ENCODE measurements around the gene FLAD1.
A peak's percentile ranks its signal among the peaks of the same experiment; 100 is the strongest.

Gene FLAD1

GRCh38 chr1:154956544-154956941 is 26.6 kb upstream of the FLAD1 start (continued):
- TF ChIP-seq ZNF362 (tag by site-specific recombination; IDR thresholded peaks at IDR 0.05): no peak
- TF ChIP-seq ZNF223 (tag by site-specific recombination; IDR thresholded peaks at IDR 0.05): no peak
- no peak; the same call in 1 of the 2 replicates for TF ChIP-seq ZNF391 (tag by site-specific recombination; IDR thresholded peaks at IDR 0.05; ENCODE audit: borderline replicate concordance, low read depth)
- peak; percentile 48; the same call in 1 of the 2 replicates for TF ChIP-seq ZBTB20 (tag by site-specific recombination; IDR thresholded peaks at IDR 0.05)
- peak; percentile 96 for TF ChIP-seq ZBTB48 (tag by site-specific recombination; IDR thresholded peaks at IDR 0.05)
- no peak for TF ChIP-seq SP7 (tag by site-specific recombination; IDR thresholded peaks at IDR 0.05)
- TF ChIP-seq ZNF433 (tag by site-specific recombination; IDR thresholded peaks at IDR 0.05; ENCODE audit: low read depth): no peak
- no peak for TF ChIP-seq GLI2 (tag by site-specific recombination; IDR thresholded peaks at IDR 0.05; ENCODE audit: borderline replicate concordance, low read depth)
- no peak for TF ChIP-seq ZBTB21 (tag by site-specific recombination; IDR thresholded peaks at IDR 0.05)
- TF ChIP-seq OVOL3 (tag by site-specific recombination; IDR thresholded peaks at IDR 0.05): no peak
- TF ChIP-seq SETDB1 (IDR thresholded peaks at IDR 0.05; ENCODE audit: insufficient read length, low read length): no peak
- TF ChIP-seq WT1 (tag by site-specific recombination; IDR thresholded peaks at IDR 0.05): no peak
- no peak for TF ChIP-seq TCF7L2 (IDR thresholded peaks at IDR 0.05; ENCODE audit: borderline replicate concordance, low read depth, low read length)
- no peak for TF ChIP-seq KLF9 (tag by site-specific recombination; IDR thresholded peaks at IDR 0.05; ENCODE audit: low read depth)

GRCh38 chr1:154957091-154957657 is 26.0 kb upstream of the FLAD1 start:
- peaks cover 5% of the 10 kb centered on the region; the same call in 1 of the 2 replicates for H3K4me1 ChIP-seq (ENCODE audit: control insufficient read depth, insufficient read depth, low read length)
- no peak overlapping the region for H3K4me3 ChIP-seq (ENCODE audit: low read depth, low read length)
- peaks cover 3 to 22% of the 10 kb centered on the region in 2 experiments for H3K36me3 ChIP-seq (ENCODE audit: control insufficient read depth in 2 of 2, insufficient read depth in 1 of 2, low read length in 2 of 2)
- H3K9me3 ChIP-seq (ENCODE audit: control insufficient read depth, insufficient read depth, low read depth, low read length): no peaks in the 10 kb centered on the region
- TF ChIP-seq IKZF3 (tag by site-specific recombination; IDR thresholded peaks at IDR 0.05): no peak
- no peak for TF ChIP-seq ZBTB1 (tag by site-specific recombination; IDR thresholded peaks at IDR 0.05)
- peak; percentile 93 for TF ChIP-seq KLF1 (tag by site-specific recombination; IDR thresholded peaks at IDR 0.05)
- no peak for TF ChIP-seq ZNF785 (tag by site-specific recombination; IDR thresholded peaks at IDR 0.05)
- CTCF ChIA-PET: interaction anchor here (0.6 to 3.0 kb wide), 5 partner anchors 8 to 105 kb away, joined by 3 to 9 read pairs (median 3); no protein-coding TSS in a partner anchor
- POLR2A ChIA-PET: interaction anchor here (1.2 to 3.9 kb wide), 4 partner anchors 15 to 398 kb away, joined by 3 to 41 read pairs (median 5); partner anchors contain the start of gene SHC1
- no peak overlapping the region for H3K27ac ChIP-seq (ENCODE audit: extremely low read depth, low read depth, low read length)

- H3K9me3 ChIP-seq (ENCODE audit: control insufficient read depth, insufficient read depth, low read depth, low read length): no peaks in the 10 kb centered on the region
- POLR2A ChIA-PET: interaction anchor here (3.9 kb wide), 1 partner anchor 14 kb away, joined by 41 read pairs; the partner anchor contains the start of gene SHC1
- peaks cover 9% of the 10 kb centered on the region for H3K4me1 ChIP-seq (ENCODE audit: control insufficient read depth, insufficient read depth, low read length)
- H3K27ac ChIP-seq (ENCODE audit: extremely low read depth, low read depth, low read length): no peak overlapping the region
- peaks cover 3 to 24% of the 10 kb centered on the region in 2 experiments for H3K36me3 ChIP-seq (ENCODE audit: control insufficient read depth in 2 of 2, insufficient read depth in 1 of 2, low read length in 2 of 2)
- CTCF ChIA-PET: interaction anchor here (0.6 kb wide), 1 partner anchor 211 kb away, joined by 3 read pairs; no protein-coding TSS in a partner anchor
- no peak overlapping the region for H3K4me3 ChIP-seq (ENCODE audit: low read depth, low read length)
- TF ChIP-seq ZBTB20 (tag by site-specific recombination; IDR thresholded peaks at IDR 0.05): no peak
- TF ChIP-seq ZSCAN16 (tag by site-specific recombination; IDR thresholded peaks at IDR 0.05): no peak
- TF ChIP-seq ZNF624 (tag by site-specific recombination; IDR thresholded peaks at IDR 0.05): no peak
- TF ChIP-seq ZNF521 (tag by site-specific recombination; IDR thresholded peaks at IDR 0.05): no peak
- no peak for TF ChIP-seq RBAK (tag by site-specific recombination; IDR thresholded peaks at IDR 0.05)
- TF ChIP-seq SALL2 (tag by site-specific recombination; IDR thresholded peaks at IDR 0.05; ENCODE audit: borderline replicate concordance): no peak
- no peak for TF ChIP-seq ZNF341 (tag by site-specific recombination; IDR thresholded peaks at IDR 0.05; ENCODE audit: low read depth)
- TF ChIP-seq ZNF645 (tag by site-specific recombination; IDR thresholded peaks at IDR 0.05): no peak
- no peak for TF ChIP-seq ZNF600 (tag by site-specific recombination; IDR thresholded peaks at IDR 0.05)
- no peak for TF ChIP-seq ZNF580 (tag by site-specific recombination; IDR thresholded peaks at IDR 0.05)
- no peak for TF ChIP-seq ZNF416 (tag by site-specific recombination; IDR thresholded peaks at IDR 0.05)
- no peak for TF ChIP-seq ZNF48 (tag by site-specific recombination; IDR thresholded peaks at IDR 0.05)
- TF ChIP-seq ZNF19 (tag by site-specific recombination; IDR thresholded peaks at IDR 0.05; ENCODE audit: low read depth): no peak
- TF ChIP-seq ZNF513 (tag by site-specific recombination; IDR thresholded peaks at IDR 0.05): no peak
Observed at GRCh38 chr1:154958036-154958435, 25.1 kb upstream of the FLAD1 start.

Measured in HEK293 (cell line).